Effector memory CD4-positive, alpha-beta T cell (primary cell): ENCODE data around the gene PIK3C2G.

Experiments
- DNase-seq, 3 donors: peaks; one replicate each; pipeline ENCODE4 v3.0.0-alpha.2; 2020
- H3K27ac ChIP-seq: 2 replicates; pipeline ENCODE4 v1.7.0; 2013; ENCODE audit warnings: mild to moderate bottlenecking, low read length, moderate library complexity; ENCODE audit not compliant: insufficient read depth, poor library complexity, severe bottlenecking
- H3K27me3 ChIP-seq: replicated peaks from 2 replicates; pipeline ENCODE4 v1.7.0; 2013; ENCODE audit warnings: mild to moderate bottlenecking, low read length; ENCODE audit not compliant: insufficient read depth, control insufficient read depth, poor library complexity, severe bottlenecking
- H3K36me3 ChIP-seq: 2 replicates; pipeline ENCODE4 v1.7.0; 2013; ENCODE audit warnings: mild to moderate bottlenecking, low read length, moderate library complexity; ENCODE audit not compliant: control insufficient read depth, insufficient read depth
- H3K4me1 ChIP-seq: 2 replicates; pipeline ENCODE4 v1.7.0; 2013; ENCODE audit warnings: low read length, mild to moderate bottlenecking; ENCODE audit not compliant: control insufficient read depth, insufficient read depth, poor library complexity, severe bottlenecking
- H3K4me3 ChIP-seq: 2 replicates; pipeline ENCODE4 v1.7.0; 2013; ENCODE audit warnings: low read length, low read depth, mild to moderate bottlenecking; ENCODE audit not compliant: insufficient read depth, poor library complexity, severe bottlenecking
- H3K9me3 ChIP-seq: 2 replicates; pipeline ENCODE4 v1.7.0; 2013; ENCODE audit warnings: mild to moderate bottlenecking, low read length, moderate library complexity; ENCODE audit not compliant: control insufficient read depth

The PIK3C2G gene

DNA sequence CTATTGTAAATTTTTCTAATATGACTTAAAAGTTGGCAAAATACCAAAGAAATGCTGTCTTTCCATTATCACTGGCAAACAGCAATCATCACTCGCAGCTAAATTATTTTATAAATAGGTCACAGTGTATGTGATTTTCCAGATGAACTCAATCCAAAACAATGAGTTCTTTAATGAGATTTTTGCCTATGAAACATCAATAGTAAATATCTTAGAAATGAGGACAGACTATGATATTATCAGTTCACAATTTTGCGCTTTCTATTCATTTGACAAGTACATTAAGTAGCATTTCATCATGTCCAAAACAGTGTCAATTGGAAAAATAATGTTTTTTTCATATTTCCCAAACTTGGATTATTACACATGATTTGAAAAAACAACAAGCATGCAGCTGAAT, 65.7 kb downstream of the PIK3C2G start:
- no peaks in the 10 kb centered on the region for H3K36me3 ChIP-seq
- H3K27me3 ChIP-seq = no peaks in the 10 kb centered on the region
- H3K4me1 ChIP-seq = no peaks in the 10 kb centered on the region
- no peaks in the 10 kb centered on the region for H3K9me3 ChIP-seq
- DNase-seq = no peak
- H3K4me3 ChIP-seq = no peak overlapping the region
- H3K27ac ChIP-seq = no peak overlapping the region

DNA sequence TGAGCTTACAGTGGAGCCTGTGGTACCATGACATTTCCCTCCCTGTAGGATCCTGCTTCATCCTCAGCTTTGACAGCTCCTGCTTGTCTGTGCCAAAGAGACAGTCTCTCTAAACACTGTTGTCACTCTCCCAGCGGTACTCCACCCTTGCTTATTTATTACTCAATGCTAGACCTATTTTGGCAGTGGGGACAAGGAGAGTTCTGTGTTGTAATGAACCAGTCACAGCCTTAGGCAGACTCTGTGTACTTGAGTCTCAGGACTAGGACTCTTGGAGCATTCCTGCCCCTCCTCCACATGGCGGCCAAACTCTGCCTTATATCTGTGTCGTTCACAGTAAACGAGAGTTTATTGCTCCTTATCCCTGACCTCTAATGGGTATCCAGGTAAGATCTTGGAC, 70.9 kb downstream of the PIK3C2G start:
- H3K27ac ChIP-seq = no peak overlapping the region
- DNase-seq = no peak
- no peaks in the 10 kb centered on the region for H3K27me3 ChIP-seq
- H3K9me3 ChIP-seq = no peaks in the 10 kb centered on the region
- no peaks in the 10 kb centered on the region for H3K36me3 ChIP-seq
- H3K4me3 ChIP-seq = no peak overlapping the region
- H3K4me1 ChIP-seq = no peaks in the 10 kb centered on the region

DNA sequence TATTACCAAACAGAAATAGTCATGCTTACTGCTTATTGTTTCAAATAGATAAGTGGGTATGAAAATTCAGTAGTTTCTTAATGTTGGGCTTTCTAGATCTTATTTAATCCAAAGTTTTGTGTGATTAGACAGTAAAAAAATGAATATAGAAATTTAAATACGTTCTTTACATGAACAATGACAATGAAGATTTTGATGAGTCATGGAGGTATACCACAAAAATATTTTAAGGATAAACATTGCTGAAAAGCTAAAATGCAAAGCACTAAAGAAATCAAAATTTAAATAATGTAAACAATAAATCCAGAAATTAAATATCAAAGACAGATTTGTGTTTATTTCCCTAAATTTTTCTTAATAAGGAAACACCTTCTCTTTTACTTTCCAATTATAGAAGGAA, 78.3 kb downstream of the PIK3C2G start:
- H3K27ac ChIP-seq = no peak overlapping the region
- no peak overlapping the region for H3K4me3 ChIP-seq
- H3K27me3 ChIP-seq = no peaks in the 10 kb centered on the region
- no peaks in the 10 kb centered on the region for H3K36me3 ChIP-seq
- no peaks in the 10 kb centered on the region for H3K9me3 ChIP-seq
- no peak for DNase-seq
- H3K4me1 ChIP-seq = no peaks in the 10 kb centered on the region

DNA sequence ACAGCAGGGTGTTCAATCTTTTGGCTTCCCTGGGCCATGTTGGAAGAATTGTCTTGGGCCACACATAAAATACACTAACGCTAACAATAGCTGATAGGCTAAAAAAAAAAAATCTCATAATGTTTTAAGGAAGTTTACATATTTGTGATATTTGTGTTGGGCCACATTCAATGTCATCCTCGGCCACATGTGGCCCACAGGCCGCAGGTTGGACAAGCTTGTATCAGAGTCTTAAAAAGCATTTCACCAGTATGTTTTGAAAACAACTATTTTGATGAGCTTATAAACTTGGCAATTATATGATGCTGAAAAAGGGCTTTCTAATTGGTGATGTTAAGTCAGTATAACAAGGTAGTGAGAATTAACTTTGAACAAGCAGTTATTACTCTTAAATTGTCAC, 78.9 kb downstream of the PIK3C2G start:
- no peak for DNase-seq
- no peak overlapping the region for H3K27ac ChIP-seq
- H3K27me3 ChIP-seq = no peaks in the 10 kb centered on the region

DNA sequence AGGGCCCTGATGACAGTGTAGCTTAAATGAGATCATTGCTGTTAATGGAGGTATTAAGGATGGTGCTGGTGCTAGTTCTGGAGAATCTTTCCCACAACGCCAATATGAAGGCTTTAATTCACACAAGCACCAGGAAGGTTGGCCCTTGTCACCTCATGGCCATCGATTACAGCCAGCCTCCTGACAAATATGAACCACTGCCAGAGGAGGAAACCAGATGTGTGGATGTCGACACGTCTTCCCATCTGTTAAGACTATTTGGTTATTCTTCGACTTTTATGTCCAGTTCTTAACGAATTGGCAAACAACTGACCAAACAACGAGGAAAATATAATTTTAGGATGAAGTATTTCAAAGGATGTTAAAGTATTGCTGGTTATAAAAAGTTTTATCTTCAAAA, 79.5 kb downstream of the PIK3C2G start:
- Histone ChIP-seq H3K4me3 (no peak overlapping the region), H3K27ac (no peak overlapping the region), H3K36me3 (no peaks in the 10 kb centered on the region), H3K27me3 (no peaks in the 10 kb centered on the region), H3K9me3 (no peaks in the 10 kb centered on the region), H3K4me1 (no peaks in the 10 kb centered on the region)
- no peak for DNase-seq

More for the DNA sequence above, 78.9 kb downstream of the PIK3C2G start:
- no peaks in the 10 kb centered on the region for H3K36me3 ChIP-seq
- no peak overlapping the region for H3K4me3 ChIP-seq
- H3K4me1 ChIP-seq = no peaks in the 10 kb centered on the region
- H3K9me3 ChIP-seq = no peaks in the 10 kb centered on the region

DNA sequence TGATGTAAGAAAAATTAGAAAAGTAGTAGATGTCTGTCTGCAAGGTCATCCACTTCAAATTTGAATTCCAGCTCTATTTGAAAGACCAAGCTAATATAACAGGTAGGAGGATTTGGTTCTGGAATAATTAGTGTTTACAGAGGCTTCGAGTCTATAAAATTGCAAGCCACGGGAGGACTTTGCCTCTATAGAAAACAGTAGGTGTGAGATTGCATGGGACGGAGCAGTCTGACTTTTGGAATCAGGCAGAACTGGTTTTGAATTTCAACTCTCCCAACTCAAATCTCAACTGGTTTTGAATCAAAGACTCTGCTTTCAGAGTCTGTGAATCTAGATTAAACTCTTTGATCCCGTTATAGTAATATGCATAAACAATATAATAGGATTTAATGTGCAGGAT, 82.4 kb downstream of the PIK3C2G start:
- H3K27me3 ChIP-seq = no peaks in the 10 kb centered on the region
- no peak overlapping the region for H3K4me3 ChIP-seq
- no peak for DNase-seq
- no peaks in the 10 kb centered on the region for H3K36me3 ChIP-seq
- no peak overlapping the region for H3K27ac ChIP-seq
- no peaks in the 10 kb centered on the region for H3K9me3 ChIP-seq
- no peaks in the 10 kb centered on the region for H3K4me1 ChIP-seq

DNA sequence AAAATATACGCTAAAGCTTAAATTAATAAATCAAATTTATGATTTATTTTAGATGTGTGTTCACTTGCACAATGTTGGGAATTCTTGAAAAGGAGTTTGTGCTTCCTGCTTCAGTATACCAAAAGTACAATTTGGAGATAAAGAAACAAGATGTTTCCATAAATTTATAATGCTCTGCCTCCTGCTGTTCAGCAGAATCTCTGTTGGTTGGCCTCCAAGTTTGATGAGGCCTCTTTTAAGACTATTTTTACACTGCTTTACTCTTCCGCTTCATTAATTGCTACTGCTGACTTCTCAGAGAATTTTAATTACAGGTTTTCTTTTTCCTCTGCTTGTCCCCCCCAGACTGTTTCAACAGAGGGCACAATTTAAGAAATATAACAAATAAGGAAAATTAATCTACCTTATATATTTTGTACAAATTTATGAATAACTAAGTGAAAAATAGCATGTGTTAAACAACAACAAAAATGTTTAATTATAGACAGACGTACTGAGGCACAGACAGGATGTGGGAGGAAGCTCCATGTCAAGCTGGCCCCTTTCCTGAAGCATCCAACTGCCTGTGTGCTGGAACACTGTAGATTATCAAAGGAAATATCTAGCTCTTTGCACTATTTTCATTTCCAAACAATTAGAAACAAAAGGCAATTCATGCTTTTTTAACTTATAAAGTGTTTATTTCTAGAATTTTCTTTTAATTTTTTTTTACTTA, 83.9 kb downstream of the PIK3C2G start:
- Histone ChIP-seq H3K27ac (no peak overlapping the region), H3K27me3 (no peaks in the 10 kb centered on the region), H3K4me1 (no peaks in the 10 kb centered on the region), H3K36me3 (no peaks in the 10 kb centered on the region), H3K9me3 (no peaks in the 10 kb centered on the region), H3K4me3 (no peak overlapping the region)
- DNase-seq = no peak

DNA sequence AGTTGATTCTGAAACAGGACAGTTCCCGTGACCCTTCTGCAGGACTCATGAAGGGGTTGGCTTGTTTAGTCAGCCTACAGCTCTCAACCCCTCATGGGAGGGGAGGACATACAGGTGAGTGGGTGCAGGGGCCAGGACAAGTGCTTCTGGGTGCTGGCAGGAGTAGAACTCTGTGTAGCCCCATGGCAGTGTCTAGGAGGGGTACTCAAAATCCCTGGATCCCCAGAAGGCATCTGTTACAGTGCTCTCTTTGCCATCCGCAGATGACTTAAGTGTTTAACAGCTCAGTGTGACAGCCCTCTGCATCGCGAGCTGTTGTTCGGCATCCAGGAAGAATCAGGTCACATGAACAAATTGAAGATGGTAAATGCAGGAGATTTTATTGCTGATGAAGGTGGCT, 91.0 kb downstream of the PIK3C2G start:
- H3K36me3 ChIP-seq = no peaks in the 10 kb centered on the region
- DNase-seq = no peak
- H3K27me3 ChIP-seq = no peaks in the 10 kb centered on the region
- H3K4me1 ChIP-seq = no peaks in the 10 kb centered on the region
- no peaks in the 10 kb centered on the region for H3K9me3 ChIP-seq
- no peak overlapping the region for H3K4me3 ChIP-seq
- no peak overlapping the region for H3K27ac ChIP-seq

DNA sequence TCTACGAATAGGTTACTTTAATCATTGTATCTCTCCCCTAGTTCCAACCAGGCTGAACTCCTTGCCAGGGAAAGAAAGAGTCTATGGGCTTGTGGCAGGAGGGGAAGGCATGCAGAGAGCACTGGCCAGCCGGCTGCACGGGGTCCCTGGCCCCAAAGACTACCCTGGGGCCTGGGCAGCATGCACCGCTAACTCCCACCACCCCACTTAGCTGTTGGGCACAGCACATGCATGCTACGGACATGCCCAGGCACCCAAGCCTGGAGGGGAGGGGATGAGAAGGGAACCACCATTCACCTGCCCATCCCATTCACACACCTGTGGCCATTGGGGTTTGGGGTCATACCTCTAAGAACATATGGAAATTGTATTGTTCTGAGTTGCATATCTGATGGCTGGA, 94.1 kb downstream of the PIK3C2G start:
- H3K27me3 ChIP-seq = no peaks in the 10 kb centered on the region
- H3K36me3 ChIP-seq = no peaks in the 10 kb centered on the region
- H3K4me3 ChIP-seq = no peak overlapping the region
- no peak overlapping the region for H3K27ac ChIP-seq
- no peaks in the 10 kb centered on the region for H3K4me1 ChIP-seq
- H3K9me3 ChIP-seq = no peaks in the 10 kb centered on the region
- no peak for DNase-seq

DNA sequence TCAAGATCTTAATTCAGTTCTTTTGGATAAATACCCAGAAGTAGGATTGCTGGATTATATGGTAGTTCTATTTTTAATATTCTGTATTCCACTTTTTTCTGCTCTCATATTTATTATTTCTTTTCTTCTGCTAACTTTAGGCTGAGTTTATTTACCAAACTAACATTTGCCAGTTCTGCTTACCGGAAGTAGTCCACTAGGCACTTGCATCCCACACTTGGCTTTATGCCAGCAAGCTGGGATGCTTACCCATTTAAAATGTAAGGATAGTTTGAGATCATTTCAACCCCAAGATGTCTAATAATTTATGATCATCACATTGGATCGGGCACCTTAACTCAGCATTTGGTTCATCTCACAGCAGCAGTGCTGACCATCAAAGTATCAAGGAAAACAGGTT, 96.8 kb downstream of the PIK3C2G start:
- no peak overlapping the region for H3K27ac ChIP-seq
- no peak overlapping the region for H3K4me3 ChIP-seq
- no peaks in the 10 kb centered on the region for H3K36me3 ChIP-seq
- DNase-seq = no peak
- H3K9me3 ChIP-seq = no peaks in the 10 kb centered on the region
- no peaks in the 10 kb centered on the region for H3K27me3 ChIP-seq
- no peaks in the 10 kb centered on the region for H3K4me1 ChIP-seq
